Ovary (tissue), 3 donors: ENCODE results near the gene FANCL.
"Not testable (repeated sequence)": the region's sequence is repeated elsewhere in the genome, so short reads cannot be mapped to it uniquely, and the experiment has no call there.

Experiments
- CTCF ChIP-seq, 3 donors: fragments of 450-650 bp in 2 of 3; fragments of 200-600 bp in 1 of 3; IDR thresholded peaks; one replicate each; pipeline versions ENCODE4 v1.5.1 to v1.8.0; 2016 to 2022; ENCODE audit warnings: antibody characterized with exemption in 3 of 3, mild to moderate bottlenecking in 1 of 3
- POLR2A ChIP-seq: fragments of 450-650 bp; IDR thresholded peaks from one replicate; pipeline ENCODE4 v1.6.1; 2017; ENCODE audit warnings: antibody characterized with exemption, mild to moderate bottlenecking, moderate library complexity
- donor health status: DM: no; HTN: no; CAD: no.

DNA sequence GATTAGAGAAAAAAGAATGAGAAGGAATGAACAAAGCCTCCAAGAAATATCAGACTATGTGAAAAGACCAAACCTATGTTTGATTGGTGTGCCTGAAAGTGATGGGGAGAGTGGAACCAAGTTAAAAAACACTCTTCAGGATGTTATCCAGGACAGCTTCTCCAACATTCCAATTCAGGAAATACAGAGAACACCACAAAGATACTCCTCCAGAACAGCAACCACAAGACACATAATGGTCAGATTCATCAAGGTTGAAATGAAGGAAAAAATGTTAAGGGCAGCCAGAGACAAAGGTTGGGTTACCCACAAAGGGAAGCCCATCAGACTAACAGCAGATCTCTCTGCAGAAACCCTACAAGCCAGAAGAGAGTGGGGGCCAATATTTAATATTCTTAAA is 71.3 kb downstream of the FANCL start:
- TF ChIP-seq POLR2A; CTCF (IDR thresholded peaks at IDR 0.05): not testable (repeated sequence)
